Aorta (tissue), 5 donors: ENCODE data around the gene SPATA32. TPM values are rescaled to one million over a fixed set of nuclear protein-coding genes. Genes with fewer than 3 reads are reported as not detected.

Source experiments
- ATAC-seq: fragments of 200-7000 bp; cut with Tn5 transposase; one replicate; pipeline ENCODE4 v1.9.1; 2022; ENCODE audit warnings: moderate library complexity; ENCODE audit not compliant: low FRiP score
- DNase-seq, 2 donors: peaks; one replicate each; pipeline ENCODE4 v3.0.0-alpha.2; 2020
- H3K27ac ChIP-seq, 2 donors: one replicate each; pipeline ENCODE4 v1.5.1; 2013; ENCODE audit warnings: low read length in 2 of 2, mild to moderate bottlenecking in 2 of 2, moderate library complexity in 2 of 2, control low read depth in 1 of 2, inconsistent platforms in 1 of 2, low read depth in 1 of 2
- H3K27me3 ChIP-seq, 2 donors: one replicate each; pipeline ENCODE4 v1.6.1; 2013; ENCODE audit warnings: control low read depth in 1 of 2, low read length in 1 of 2, mild to moderate bottlenecking in 1 of 2, moderate library complexity in 1 of 2; ENCODE audit not compliant: insufficient read depth in 2 of 2, control insufficient read depth in 1 of 2
- H3K36me3 ChIP-seq, 2 donors: one replicate each; pipeline ENCODE4 v1.6.1; 2013; ENCODE audit warnings: control low read depth in 1 of 2, low read length in 1 of 2, mild to moderate bottlenecking in 1 of 2; ENCODE audit not compliant: insufficient read depth in 2 of 2, control insufficient read depth in 1 of 2
- H3K4me1 ChIP-seq, 2 donors: one replicate each; pipeline ENCODE4 v1.6.1; 2013; ENCODE audit warnings: low read length in 2 of 2, control low read depth in 1 of 2, mild to moderate bottlenecking in 1 of 2, moderate library complexity in 1 of 2; ENCODE audit not compliant: insufficient read depth in 2 of 2, control insufficient read depth in 1 of 2
- H3K4me3 ChIP-seq, 2 donors: one replicate each; pipeline ENCODE4 v1.5.1; 2013; ENCODE audit warnings: low read length in 2 of 2, control low read depth in 1 of 2, mild to moderate bottlenecking in 1 of 2
- H3K9me3 ChIP-seq: one replicate; pipeline ENCODE4 v1.6.1; 2013; ENCODE audit warnings: mild to moderate bottlenecking, low read length; ENCODE audit not compliant: control insufficient read depth
- WGBS, 2 donors: extraction: QIAGEN DNeasy Blood & Tissue Kit; methylation state at CpG; one replicate each; pipeline ENCODE4 v1.1.7; 2013; 5-methylcytosine and 5-hydroxymethylcytosine counted together
- intact Hi-C, 2 donors: fragments of 100-400 bp; cut with DNase I; formaldehyde crosslinking; loops; one replicate each; pipeline versions ENCODE4 v1.14.2 to v1.15.0; 2022
- polyA plus RNA-seq, 2 donors: library from polyadenylated mRNA; stranded (reverse); fragments of 200-250 nt; gene quantifications; one replicate each; pipeline ENCODE4 v1.2.3, GENCODE V29; 2013
- total RNA-seq, 2 donors: library from RNA; stranded (reverse); fragmentation: NEBNext Ultra II Directional; extraction: Animal tissue kit (Norgen Biotek cat#: 25700); gene quantifications; one replicate each; pipeline ENCODE4 v1.2.1, GENCODE V29; 2021
- donor health status: healthy with polysubstance abuse.
- donor health status: Bipolar disorder and iron deficiency.
- donor health status: DM: no; HTN: no; CAD: no.
- donor health status: DM: no; HTN: no; CAD: no.
- donor health status: DM: yes; HTN: yes; CAD: no.

The SPATA32 gene
- total and polyA plus RNA-seq, 4 donors, result not detected

DNA sequence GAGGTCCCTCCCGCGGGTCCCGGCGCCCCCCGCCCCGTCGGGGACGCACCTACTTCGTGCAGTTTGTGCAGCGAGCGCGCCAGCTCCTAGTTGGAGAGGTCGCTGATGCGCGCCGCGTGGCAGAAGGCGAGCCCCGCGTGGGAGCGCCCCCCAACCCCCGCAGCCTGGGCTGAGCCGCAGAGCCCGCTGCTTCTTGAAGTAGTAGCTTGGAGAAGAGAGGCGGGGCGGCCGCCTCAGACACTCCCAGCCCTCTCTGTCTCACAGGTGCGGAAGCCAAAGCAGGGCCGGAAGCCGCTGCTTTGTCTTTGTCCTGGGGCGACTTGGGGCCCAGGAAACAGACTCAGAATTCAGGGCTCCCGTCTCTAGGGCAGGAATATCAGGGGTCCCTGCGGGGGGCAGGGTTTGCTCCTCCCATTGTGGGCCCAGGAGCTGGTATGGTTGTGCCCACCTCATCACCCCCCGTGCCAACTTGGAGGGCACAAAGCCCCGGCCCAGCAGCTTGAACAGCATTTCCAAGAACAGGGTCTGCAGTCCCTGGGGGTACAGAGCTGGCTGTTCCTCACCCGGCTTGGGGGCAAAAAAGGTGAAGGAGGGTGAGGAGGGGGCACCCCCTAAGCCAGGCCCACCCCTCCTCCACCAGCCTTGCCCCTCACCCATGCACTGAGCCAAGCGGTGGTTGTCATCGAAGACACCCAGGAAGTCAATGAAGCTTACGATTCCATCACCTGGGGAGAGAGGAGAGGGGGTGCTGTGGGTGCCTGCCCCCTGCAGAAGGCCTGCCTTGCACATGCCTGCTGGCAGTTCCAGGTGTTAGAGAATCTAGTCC, 13.5 kb downstream of the SPATA32 start:
- H3K27ac ChIP-seq, result no peak overlapping the region
- ATAC-seq, result peak; percentile 4

DNA sequence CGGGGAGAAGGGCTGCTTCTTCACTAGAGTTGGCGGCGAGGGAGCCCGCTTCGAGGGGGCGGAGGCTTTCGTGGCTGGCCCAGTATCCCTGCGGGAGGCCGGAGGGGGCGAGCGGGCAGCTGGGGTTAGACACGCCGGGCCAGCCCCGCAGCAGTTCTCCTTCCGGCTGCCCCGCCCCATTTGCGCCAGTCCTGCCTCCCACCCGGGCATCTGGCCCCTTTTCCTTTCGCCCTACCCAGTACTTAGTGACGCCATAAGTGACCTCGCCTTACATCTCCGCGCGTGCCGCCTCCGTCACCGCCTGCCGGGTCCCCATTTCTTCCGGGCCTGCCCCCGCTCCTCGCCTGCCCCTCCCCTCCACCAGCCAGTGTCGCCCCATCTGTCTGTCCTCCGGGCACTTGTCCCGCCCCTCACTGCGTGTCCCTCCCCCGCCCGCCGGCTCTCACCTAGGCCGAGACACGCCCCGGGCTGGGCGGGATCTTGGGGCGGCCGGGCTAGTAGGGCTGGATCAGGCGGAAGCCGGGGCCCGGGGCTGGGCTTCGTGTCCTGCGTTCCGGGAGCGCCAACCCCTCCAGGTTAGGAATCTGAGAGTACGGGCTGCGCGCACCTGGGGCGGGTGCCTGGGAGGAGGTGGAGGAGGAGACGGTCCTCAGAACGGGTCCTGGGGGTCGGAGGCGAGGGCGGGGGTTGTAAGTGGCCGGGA, 14.3 kb downstream of the SPATA32 start:
- ATAC-seq, result peak; percentile 74
- H3K9me3 ChIP-seq, result no peaks in the 10 kb centered on the region
- H3K4me3 ChIP-seq, result peak overlapping the region; percentile 11 to 23
- DNase-seq, result peak; percentile 89 to 91
- H3K4me1 ChIP-seq, result no peaks in the 10 kb centered on the region
- H3K36me3 ChIP-seq, result no peaks in the 10 kb centered on the region
- H3K27me3 ChIP-seq, result no peaks in the 10 kb centered on the region
- 2% methylated on average over 48 to 61 of the region's 61 CpGs for WGBS, 2 donors
- intact Hi-C loops, result no loop called here
- no peak overlapping the region for H3K27ac ChIP-seq

More for the DNA sequence above, 13.5 kb downstream of the SPATA32 start:
- no peak for DNase-seq
- Histone ChIP-seq H3K27me3 (no peaks in the 10 kb centered on the region), H3K4me1 (no peaks in the 10 kb centered on the region), H3K4me3 (peak overlapping the region in 1 of 2 donors; percentile 11), H3K36me3 (no peaks in the 10 kb centered on the region), H3K9me3 (no peaks in the 10 kb centered on the region)
- intact Hi-C loops, result no loop called here
- WGBS, 2 donors, result 40 to 42% methylated on average over 31 to 39 of the region's 39 CpGs

DNA sequence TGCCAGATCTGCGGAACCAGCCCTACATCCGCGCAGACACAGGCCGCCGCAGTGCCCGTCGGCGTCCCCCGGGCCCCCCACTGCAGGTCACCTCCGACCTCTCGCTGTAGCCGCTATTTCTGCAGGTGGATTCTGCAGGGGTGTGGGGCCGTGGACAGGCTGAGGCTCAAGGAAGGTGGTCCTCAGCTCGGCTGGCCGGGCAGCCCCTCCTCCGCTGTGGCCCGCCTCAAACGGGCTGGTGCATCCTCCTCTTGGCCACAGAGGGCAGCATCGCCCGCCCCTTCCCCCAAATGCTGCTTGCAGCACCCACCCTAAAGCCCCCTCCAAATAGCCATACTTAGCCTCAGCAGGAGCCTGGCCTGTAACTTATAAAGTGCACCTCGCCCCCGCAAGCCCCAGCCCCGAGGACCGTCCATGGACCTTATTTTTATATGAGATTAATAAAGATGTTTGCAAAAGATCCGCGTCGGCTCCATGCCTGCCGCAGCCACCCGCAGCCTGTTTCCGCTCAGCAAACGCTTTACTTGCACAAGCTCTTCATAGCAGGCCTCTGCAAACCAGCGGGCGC, 14.9 kb downstream of the SPATA32 start:
- Histone ChIP-seq H3K4me1 (no peaks in the 10 kb centered on the region), H3K9me3 (no peaks in the 10 kb centered on the region), H3K4me3 (peak overlapping the region in 1 of 2 donors; percentile 11), H3K36me3 (no peaks in the 10 kb centered on the region), H3K27ac (no peak overlapping the region), H3K27me3 (no peaks in the 10 kb centered on the region)
- ATAC-seq, result peak; percentile 2
- WGBS, 2 donors, result 6 to 7% methylated on average over 33 of the region's 33 CpGs
- DNase-seq, result peak in 1 of 2 donors; percentile 78
- intact Hi-C loops, result no loop called here

DNA sequence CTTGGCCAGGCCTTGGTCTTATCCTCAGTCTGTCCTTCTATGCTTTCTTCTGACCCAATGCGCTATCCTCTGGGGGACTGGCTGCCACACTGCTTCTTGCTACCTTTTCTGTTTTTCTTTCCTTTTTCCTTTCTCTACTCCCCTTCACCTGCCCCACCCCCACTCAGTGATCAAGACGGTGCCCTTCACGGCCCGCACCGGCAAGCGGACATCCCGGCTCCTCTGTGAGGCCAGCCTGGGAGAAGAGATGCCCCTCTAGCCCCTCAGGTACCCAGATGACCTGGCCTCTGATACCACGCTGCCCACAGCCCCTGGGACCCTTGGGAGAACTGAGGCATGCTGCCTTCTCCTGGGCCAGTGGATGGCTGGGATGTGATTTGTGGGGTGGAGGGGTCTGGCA, 15.6 kb downstream of the SPATA32 start:
- intact Hi-C loops, result no loop called here
- H3K27me3 ChIP-seq, result no peaks in the 10 kb centered on the region
- H3K4me1 ChIP-seq, result no peaks in the 10 kb centered on the region
- DNase-seq (peak in 1 of 2 donors; percentile 74), ATAC-seq (no peak)
- no peaks in the 10 kb centered on the region for H3K9me3 ChIP-seq
- H3K27ac ChIP-seq, result no peak overlapping the region
- WGBS, 2 donors, result 67 to 68% methylated on average over 8 of the region's 8 CpGs
- H3K4me3 ChIP-seq, result no peak overlapping the region
- no peaks in the 10 kb centered on the region for H3K36me3 ChIP-seq

DNA sequence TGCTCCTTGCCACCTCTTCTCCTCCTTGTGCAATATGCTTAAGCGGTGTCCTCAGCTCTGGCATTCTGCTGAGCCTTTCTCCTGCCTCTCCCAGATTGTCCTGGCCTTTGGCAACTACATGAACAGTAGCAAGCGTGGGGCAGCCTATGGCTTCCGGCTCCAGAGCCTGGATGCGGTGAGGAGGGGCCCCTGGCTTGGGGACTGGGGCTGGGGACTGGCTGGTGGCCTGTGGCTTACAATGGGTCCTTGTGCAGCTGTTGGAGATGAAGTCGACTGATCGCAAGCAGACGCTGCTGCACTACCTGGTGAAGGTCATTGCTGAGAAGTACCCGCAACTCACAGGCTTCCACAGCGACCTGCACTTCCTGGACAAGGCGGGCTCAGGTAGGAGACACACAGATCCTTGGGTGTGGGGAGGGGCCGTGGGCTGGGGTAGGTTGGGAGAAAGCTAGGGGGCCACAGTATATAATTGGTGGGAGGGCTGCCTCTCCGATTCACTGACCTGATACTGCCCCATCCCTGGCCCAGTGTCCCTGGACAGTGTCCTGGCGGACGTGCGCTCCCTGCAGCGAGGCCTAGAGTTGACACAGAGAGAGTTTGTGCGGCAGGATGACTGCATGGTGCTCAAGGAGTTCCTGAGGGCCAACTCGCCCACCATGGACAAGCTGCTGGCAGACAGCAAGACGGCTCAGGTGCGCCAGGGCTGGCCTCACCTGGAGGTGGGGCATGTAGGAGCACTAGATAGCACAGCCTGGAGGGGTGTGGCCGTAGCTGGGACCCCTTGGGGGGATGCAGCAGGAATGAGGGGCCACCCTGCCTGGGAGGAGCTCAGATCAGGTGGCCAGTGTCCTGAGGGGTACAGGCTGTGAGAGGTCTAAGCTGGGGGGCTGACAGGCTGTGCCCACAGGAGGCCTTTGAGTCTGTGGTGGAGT, 16.9 kb downstream of the SPATA32 start:
- WGBS, 2 donors, result 94% methylated on average over 21 of the region's 21 CpGs
- DNase-seq (no peak), ATAC-seq (no peak)
- no peak overlapping the region for H3K27ac ChIP-seq
- intact Hi-C loops, result no loop called here
- no peaks in the 10 kb centered on the region for H3K9me3 ChIP-seq
- H3K4me3 ChIP-seq, result no peak overlapping the region
- no peaks in the 10 kb centered on the region for H3K36me3 ChIP-seq
- no peaks in the 10 kb centered on the region for H3K4me1 ChIP-seq
- H3K27me3 ChIP-seq, result no peaks in the 10 kb centered on the region

DNA sequence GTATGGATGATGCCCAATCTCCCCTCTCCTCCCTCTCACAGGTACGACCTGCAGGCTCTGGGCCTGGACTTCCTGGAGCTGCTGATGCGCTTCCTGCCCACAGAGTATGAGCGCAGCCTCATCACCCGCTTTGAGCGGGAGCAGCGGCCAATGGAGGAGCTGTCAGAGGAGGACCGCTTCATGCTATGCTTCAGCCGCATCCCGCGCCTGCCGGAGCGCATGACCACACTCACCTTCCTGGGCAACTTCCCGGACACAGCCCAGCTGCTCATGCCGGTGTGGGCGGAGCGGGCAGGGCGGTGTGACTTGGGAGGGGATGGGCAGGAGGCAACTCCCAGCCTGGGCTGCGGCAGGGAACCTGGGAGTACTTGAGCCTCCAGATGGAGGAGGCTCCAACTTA, 18.1 kb downstream of the SPATA32 start:
- DNase-seq (peak in 1 of 2 donors; percentile 72), ATAC-seq (no peak)
- Histone ChIP-seq H3K9me3 (no peaks in the 10 kb centered on the region), H3K36me3 (no peaks in the 10 kb centered on the region), H3K4me1 (no peaks in the 10 kb centered on the region), H3K27ac (no peak overlapping the region), H3K4me3 (no peak overlapping the region), H3K27me3 (no peaks in the 10 kb centered on the region)
- intact Hi-C loops, result no loop called here
- 93 to 94% methylated on average over 18 of the region's 18 CpGs for WGBS, 2 donors

DNA sequence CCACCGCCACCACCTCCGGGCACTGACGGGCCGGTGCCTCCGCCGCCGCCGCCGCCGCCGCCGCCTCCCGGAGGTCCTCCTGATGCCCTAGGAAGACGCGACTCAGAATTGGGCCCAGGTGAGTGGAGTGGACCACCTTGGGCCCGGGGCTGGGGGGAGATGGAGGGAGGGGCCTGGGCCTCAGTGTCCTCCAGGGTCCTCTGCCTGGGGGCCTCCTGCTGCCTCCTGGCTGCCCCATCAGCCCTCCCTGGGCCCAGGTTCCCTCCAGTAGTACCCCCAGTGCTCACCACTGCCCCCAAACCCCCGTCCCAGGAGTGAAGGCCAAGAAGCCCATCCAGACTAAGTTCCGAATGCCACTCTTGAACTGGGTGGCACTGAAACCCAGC, 19.9 kb downstream of the SPATA32 start:
- WGBS, 2 donors, result 28 to 30% methylated on average over 15 to 18 of the region's 18 CpGs
- H3K4me3 ChIP-seq, result no peak overlapping the region

DNA sequence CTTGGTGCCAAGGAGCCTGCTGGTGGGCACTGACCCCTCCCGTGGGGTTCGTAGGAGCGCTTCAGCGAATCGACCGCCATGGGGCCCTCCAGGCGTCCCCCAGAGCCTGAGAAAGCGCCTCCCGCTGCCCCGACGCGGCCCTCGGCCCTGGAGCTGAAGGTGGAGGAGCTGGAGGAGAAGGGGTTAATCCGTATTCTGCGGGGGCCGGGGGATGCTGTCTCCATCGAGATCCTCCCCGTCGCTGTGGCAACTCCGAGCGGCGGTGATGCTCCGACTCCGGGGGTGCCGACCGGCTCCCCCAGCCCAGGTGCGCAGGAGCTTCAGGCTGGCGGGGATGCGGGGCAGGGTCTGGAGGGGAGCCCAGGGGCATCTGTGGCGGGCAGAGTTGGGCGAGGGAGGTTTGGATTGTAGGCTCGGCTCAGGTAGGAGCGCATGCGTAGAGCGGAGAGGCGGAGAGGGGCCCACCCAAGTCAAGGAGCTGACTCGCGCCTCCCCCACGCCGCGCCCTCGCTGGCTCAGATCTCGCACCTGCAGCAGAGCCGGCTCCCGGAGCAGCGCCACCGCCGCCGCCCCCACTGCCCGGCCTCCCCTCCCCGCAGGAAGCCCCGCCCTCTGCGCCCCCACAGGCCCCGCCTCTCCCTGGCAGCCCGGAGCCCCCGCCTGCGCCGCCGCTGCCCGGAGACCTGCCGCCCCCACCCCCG, 20.4 kb downstream of the SPATA32 start:
- intact Hi-C loops, result no loop called here
- no peak for ATAC-seq
- Histone ChIP-seq H3K27ac (no peak overlapping the region), H3K27me3 (no peaks in the 10 kb centered on the region), H3K4me3 (no peak overlapping the region), H3K9me3 (no peaks in the 10 kb centered on the region), H3K36me3 (no peaks in the 10 kb centered on the region), H3K4me1 (no peaks in the 10 kb centered on the region)
- WGBS, 2 donors, result 1 to 7% methylated on average over 55 to 62 of the region's 62 CpGs
- peak in 1 of 2 donors; percentile 78 for DNase-seq

More for the DNA sequence above, 19.9 kb downstream of the SPATA32 start:
- intact Hi-C loops, result no loop called here
- H3K36me3 ChIP-seq, result no peaks in the 10 kb centered on the region
- no peak overlapping the region for H3K27ac ChIP-seq
- ATAC-seq, result no peak
- no peaks in the 10 kb centered on the region for H3K9me3 ChIP-seq
- H3K4me1 ChIP-seq, result no peaks in the 10 kb centered on the region
- no peaks in the 10 kb centered on the region for H3K27me3 ChIP-seq
- no peak for DNase-seq
